ENCODE results near the gene HOXC10.

DNA sequence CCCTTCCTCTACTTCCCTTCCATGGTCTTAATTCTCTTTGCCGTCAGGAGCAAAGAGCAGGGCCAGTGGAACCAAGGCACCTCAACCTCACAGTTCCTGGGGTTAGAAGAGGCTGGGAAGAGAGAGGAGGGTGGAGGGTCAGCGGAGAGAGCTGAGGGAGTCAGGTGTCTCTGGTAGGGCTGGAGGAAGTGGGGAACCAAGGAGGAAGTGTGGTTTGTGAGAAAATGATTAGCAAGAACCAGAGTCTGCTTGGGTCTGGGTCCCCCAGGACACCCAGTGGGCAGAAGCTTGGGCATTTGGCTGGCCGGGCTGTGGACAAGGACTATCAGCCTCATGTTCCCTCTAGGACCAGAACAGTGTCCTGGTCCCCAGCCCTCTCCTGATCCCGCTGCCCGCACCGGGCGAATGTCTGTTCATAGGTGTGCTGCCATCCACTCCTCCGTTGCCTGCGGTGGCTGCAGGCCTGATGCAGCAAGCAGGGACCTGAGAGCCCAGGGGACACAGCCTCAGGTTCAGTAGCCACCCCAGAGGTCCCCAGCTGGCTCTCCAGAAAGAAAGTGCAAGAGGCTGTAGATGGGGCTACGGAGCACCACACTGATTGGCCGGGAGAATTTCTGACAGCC is 27.9 kb upstream of the HOXC10 start:
- TF ChIP-seq CTCF (IDR thresholded peaks at IDR 0.05; ENCODE audit: insufficient read depth, low read depth, low read length) (no peak), EZH2 (IDR thresholded peaks at IDR 0.05; ENCODE audit: insufficient read depth, low read length) (peak; percentile 38)

All from astrocyte (in vitro differentiated cells and primary cell).